Measurements from ENCODE around the gene CCDC187.

DNA sequence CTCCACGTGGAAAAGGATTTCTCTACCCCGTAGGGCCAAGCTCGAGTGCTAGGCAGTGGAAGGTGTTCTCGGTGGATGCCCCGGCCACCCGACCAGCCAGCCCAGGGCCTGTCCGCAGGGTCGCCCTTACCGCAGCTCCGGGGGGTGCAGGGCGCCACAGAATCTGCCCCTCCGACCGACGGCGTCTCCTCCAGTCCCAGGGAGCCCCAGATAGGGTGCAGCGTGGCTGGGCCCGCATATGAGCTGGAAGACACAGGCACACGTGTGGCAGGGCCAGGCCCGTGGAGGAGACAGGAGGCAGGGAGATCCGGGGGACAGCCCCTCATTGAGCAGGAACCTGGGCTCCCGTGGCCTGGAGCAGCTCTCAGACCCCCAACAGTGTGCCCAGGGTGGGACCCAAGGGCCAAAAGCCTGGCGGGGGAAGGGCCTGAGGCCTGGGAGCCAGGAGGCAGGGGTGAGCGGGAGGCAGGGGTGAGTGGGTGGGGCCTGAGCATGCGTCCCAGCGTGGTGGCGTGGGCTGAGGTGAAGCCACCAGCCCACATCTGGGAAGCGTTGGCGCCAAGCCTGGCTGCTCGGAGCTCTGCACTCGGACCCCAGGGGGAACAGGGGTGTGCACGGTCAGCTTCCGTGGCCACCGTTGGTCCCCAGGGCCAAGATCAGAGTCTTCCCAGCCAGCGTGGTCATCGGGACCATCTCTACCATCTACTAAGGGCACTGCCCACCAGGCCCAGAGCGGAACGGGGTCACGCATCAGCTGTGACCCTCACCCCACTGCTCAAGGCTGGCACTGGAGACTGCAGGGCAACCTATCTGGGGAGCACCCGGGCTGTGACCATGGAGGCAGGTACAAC, 22.2 kb downstream of the CCDC187 start:
- TF ChIP-seq, protein P1, sequence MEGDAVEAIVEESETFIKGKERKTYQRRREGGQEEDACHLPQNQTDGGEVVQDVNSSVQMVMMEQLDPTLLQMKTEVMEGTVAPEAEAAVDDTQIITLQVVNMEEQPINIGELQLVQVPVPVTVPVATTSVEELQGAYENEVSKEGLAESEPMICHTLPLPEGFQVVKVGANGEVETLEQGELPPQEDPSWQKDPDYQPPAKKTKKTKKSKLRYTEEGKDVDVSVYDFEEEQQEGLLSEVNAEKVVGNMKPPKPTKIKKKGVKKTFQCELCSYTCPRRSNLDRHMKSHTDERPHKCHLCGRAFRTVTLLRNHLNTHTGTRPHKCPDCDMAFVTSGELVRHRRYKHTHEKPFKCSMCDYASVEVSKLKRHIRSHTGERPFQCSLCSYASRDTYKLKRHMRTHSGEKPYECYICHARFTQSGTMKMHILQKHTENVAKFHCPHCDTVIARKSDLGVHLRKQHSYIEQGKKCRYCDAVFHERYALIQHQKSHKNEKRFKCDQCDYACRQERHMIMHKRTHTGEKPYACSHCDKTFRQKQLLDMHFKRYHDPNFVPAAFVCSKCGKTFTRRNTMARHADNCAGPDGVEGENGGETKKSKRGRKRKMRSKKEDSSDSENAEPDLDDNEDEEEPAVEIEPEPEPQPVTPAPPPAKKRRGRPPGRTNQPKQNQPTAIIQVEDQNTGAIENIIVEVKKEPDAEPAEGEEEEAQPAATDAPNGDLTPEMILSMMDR (IDR thresholded peaks at IDR 0.05; ENCODE audit: control extremely low read depth in 1 of 3, insufficient read depth in 1 of 3, low read depth in 1 of 3, low read length in 3 of 3), result no peak
- TF ChIP-seq POLR2A (IDR thresholded peaks at IDR 0.05; ENCODE audit: control extremely low read depth in 1 of 2, low read depth in 2 of 2, low read length in 2 of 2) (no peak), JUND (IDR thresholded peaks at IDR 0.05; ENCODE audit: low read length) (no peak), SIN3A (conservative IDR thresholded peaks at IDR 0.05 in 1 of 2, IDR thresholded peaks at IDR 0.05 in 1 of 2; ENCODE audit: low read depth in 1 of 2, low read length in 2 of 2) (no peak), SUZ12 (IDR thresholded peaks at IDR 0.05; ENCODE audit: low read length) (no peak), EZH2 (IDR thresholded peaks at IDR 0.05; ENCODE audit: low read depth, low read length, severe bottlenecking) (no peak), EP300 (IDR thresholded peaks at IDR 0.05; ENCODE audit: borderline replicate concordance in 1 of 2, low read depth in 2 of 2, low read length in 2 of 2) (no peak), TEAD4 (IDR thresholded peaks at IDR 0.05; ENCODE audit: low read depth, low read length) (no peak), GABPA (IDR thresholded peaks at IDR 0.05; ENCODE audit: borderline replicate concordance, insufficient read depth, low read length) (no peak), ZNF274 (IDR thresholded peaks at IDR 0.05; ENCODE audit: borderline replicate concordance, extremely low read depth, low read length) (no peak), CBX5 (IDR thresholded peaks at IDR 0.05; ENCODE audit: low read depth, low read length) (no peak), EGR1 (IDR thresholded peaks at IDR 0.05; ENCODE audit: borderline replicate concordance, low read depth, low read length) (no peak)
- TF ChIP-seq, protein P2, sequence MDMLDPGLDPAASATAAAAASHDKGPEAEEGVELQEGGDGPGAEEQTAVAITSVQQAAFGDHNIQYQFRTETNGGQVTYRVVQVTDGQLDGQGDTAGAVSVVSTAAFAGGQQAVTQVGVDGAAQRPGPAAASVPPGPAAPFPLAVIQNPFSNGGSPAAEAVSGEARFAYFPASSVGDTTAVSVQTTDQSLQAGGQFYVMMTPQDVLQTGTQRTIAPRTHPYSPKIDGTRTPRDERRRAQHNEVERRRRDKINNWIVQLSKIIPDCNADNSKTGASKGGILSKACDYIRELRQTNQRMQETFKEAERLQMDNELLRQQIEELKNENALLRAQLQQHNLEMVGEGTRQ (IDR thresholded peaks at IDR 0.05; ENCODE audit: low read length), result no peak
- TF ChIP-seq, protein P3, sequence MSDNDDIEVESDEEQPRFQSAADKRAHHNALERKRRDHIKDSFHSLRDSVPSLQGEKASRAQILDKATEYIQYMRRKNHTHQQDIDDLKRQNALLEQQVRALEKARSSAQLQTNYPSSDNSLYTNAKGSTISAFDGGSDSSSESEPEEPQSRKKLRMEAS (IDR thresholded peaks at IDR 0.05), result no peak
